GM12865 (cell line): ENCODE results near the gene NXPH1.

ENCODE experiments used
- DNase-seq: peaks from one replicate; pipeline ENCODE4 v3.0.0; 2010; ENCODE audit warnings: low read depth
- H3K4me3 ChIP-seq: 2 replicates; pipeline ENCODE4 v1.5.1; 2011; ENCODE audit warnings: mild to moderate bottlenecking, low read depth, low read length, control low read depth
- TF ChIP-seq, protein P1 (sequence below): IDR thresholded peaks from 2 replicates; pipeline ENCODE4 v1.5.1; 2011; ENCODE audit warnings: low read length, control low read depth, low read depth, inconsistent platforms; ENCODE audit not compliant: insufficient read depth; ENCODE audit errors: missing control alignments

NXPH1 gene

DNA sequence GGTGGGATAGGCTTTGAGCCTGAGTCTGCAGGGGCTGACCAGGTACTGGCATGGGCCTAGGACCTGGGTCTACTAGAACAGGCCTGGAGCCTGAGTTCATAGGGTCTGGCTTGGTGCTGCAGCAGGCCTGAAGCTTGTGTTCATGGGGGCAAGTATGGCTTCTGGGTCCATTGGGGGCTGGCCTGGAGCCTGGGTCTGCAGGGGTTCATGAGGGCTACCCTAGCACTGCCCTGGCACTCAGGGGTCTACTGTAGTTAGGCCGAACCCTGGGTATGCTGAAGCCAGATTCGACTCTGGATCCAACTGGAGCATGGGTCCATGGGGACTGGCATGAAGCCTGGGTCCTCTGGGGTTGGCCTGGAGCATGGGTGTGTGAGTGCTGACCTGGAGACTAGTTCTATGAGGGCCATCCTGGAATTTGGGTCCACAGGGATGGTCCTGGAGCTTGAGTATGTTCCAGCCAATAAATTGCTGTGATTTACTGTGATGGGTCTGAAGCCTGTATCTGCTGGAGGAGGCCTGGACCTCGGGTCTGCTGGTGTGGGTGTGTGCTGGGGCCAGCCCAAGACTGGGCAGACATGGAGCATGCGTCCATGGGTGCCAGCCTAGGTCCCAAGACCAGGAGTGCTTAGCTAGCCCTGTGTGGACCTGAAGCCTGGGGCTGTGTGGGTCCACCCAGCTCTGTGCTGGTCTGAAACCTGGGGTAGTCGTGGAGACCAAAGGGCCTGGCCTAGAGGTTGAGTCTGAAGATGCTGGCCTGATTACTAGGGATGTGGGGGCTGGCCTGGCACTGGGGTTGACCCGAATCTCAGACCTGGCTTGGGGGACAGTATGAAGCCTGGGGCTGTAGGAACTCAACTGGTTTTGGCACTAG is 235.5 kb downstream of the NXPH1 start:
- no peak overlapping the region for H3K4me3 ChIP-seq
- TF ChIP-seq, protein P1, sequence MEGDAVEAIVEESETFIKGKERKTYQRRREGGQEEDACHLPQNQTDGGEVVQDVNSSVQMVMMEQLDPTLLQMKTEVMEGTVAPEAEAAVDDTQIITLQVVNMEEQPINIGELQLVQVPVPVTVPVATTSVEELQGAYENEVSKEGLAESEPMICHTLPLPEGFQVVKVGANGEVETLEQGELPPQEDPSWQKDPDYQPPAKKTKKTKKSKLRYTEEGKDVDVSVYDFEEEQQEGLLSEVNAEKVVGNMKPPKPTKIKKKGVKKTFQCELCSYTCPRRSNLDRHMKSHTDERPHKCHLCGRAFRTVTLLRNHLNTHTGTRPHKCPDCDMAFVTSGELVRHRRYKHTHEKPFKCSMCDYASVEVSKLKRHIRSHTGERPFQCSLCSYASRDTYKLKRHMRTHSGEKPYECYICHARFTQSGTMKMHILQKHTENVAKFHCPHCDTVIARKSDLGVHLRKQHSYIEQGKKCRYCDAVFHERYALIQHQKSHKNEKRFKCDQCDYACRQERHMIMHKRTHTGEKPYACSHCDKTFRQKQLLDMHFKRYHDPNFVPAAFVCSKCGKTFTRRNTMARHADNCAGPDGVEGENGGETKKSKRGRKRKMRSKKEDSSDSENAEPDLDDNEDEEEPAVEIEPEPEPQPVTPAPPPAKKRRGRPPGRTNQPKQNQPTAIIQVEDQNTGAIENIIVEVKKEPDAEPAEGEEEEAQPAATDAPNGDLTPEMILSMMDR = no peak
- no peak for DNase-seq

DNA sequence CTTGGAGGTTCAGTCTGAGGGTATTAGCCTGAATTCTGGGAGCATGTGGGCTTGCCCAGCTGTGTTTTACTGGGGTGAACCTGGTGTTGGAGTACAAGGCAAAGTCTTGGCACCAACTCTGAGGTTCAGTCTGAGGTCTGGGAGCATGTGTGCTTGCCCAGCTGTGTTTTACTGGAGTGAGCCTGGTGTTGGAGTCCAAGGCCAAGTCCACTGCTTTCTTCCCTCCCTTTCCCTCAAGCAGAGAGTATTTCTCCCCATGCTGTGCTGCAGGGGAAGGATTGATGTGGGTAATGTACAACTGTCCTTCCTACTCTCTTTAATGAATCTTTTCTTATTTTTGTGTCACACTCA is 236.1 kb downstream of the NXPH1 start:
- TF ChIP-seq, protein P1 = no peak
- DNase-seq = no peak
- no peak overlapping the region for H3K4me3 ChIP-seq

DNA sequence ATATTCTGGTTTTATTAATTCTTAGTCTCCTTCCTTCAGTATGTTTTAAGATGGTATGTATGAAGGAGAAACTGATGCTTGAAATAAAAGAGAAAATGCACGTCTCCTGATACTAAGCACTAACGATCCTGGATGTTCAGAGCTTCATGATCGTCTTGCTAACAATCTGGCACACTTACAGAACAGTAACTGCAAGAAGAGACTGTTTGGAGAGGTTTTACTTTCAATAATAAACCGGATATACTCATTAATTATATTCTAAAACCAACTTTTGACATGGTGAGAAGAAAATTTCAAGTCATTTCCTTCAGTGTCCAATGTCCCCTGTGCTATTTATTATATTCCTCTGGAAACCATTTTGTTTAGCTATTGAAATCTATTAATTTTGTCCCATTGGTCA is 251.0 kb downstream of the NXPH1 start:
- no peak overlapping the region for H3K4me3 ChIP-seq
- no peak for DNase-seq
- TF ChIP-seq, protein P1 = no peak

DNA sequence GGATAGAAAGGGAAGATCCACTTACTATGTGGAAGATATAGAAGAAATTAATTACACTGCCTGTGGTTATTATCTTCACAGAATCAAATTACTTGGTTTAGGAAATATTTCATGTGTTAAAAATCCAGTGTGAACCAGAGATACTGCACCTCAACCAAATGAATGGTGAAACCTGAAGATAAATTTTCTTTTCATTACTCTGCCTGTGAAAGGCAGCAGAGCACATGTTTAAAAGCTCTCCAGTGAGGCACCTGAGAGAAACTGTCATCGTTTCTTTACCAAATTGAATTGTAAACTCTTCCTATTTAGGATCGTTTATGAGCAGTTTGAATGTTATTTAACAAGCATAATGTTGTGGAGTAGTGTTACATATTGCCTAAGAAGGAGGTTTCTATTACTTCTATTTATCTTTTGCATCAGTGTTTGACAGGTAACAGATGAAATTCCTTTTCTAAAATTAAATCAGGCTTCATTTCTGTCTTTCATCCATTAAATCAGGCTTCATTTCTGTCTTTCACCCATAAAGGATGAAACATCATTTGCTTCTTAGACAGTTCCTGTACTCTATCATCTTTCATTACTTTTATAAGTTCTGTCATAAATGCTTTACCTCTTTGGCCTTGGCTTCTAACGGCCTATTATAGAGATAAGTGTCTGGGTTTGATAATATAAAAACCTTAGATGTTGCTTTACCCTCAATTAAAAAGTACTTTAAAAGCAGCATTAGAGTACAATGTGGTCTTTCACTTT is 266.6 kb downstream of the NXPH1 start:
- DNase-seq = no peak
- no peak overlapping the region for H3K4me3 ChIP-seq
- TF ChIP-seq, protein P1 = no peak

DNA sequence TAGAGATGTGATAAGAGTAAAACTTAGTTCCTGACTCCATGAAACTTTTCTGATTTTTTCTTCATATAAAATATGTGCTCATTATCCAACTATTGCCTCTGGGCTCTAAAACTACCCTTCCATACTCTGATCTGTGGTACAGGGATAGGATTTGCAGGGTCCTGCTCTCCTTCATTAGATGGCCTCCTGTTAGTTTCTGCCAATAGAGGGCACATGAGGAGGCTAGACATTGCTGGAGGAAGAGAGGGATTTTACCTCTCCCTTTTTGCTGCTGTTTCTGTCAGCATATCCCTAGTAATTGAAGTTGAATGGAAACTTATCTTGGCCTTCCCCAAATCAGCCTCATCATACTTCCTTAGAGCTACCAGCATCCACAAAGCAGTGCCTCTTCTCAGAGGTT is 269.4 kb downstream of the NXPH1 start:
- TF ChIP-seq, protein P1 = no peak
- DNase-seq = no peak
- no peak overlapping the region for H3K4me3 ChIP-seq

DNA sequence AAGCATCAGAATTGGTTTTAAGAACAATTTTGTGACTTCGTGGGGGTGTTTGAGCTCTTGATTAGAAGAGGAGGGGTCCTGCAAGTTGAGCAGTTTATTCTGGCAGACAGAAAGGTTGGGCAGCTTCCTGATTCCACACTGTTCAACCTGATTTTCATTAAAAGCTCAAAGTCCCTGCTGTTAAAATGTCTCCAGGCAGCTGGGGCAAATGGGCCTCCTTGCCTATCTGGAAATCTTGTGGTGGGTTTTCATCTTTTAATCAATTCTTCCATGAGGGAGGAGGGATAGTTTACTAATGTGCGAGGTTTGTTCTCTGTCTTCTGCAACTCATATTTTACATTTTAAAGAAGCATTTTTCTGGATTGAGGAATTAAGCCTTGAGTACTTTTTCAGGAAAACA is 276.7 kb downstream of the NXPH1 start:
- TF ChIP-seq, protein P1 = no peak
- H3K4me3 ChIP-seq = no peak overlapping the region
- DNase-seq = no peak

DNA sequence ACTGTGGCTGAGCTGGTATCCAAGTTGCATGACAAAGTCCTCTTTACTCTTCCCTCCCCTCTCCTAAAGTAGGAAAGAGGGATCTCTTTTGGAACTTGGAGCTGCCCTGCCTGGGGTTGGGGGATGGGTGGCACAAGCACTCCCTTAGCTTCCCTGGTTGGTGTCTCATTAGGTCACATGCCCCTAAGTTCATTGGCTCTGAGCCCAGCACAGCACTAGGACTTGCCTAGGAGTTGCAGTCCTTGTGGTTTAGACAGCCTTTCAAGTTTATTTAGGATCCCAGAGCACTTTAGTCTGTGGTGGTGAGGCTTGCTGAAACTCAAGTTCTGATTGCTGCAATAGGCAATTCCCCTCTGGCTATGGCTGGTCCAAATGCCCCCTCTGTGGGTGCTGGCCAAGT is 281.4 kb downstream of the NXPH1 start:
- DNase-seq = no peak
- no peak overlapping the region for H3K4me3 ChIP-seq
- TF ChIP-seq, protein P1 = no peak
